HG03108 (cell line): ENCODE data around the gene SKA3.
"Not testable (repeated sequence)": the region's sequence is repeated elsewhere in the genome, so short reads cannot be mapped to it uniquely, and the experiment has no call there.

Experiments
- ATAC-seq: cut with Tn5 transposase; IDR thresholded peaks from one replicate; pipeline ENCODE4 v1.9.1; 2021; ENCODE audit warnings: moderate library complexity; ENCODE audit not compliant: unreplicated experiment

Gene SKA3

GRCh38 chr13:21171420-21171819 lies 4.9 kb downstream of the SKA3 start:
- ATAC-seq = no peak

GRCh38 chr13:21165606-21166005 lies 10.7 kb downstream of the SKA3 start:
- ATAC-seq = not testable (repeated sequence)

- ATAC-seq = no peak
Measured at GRCh38 chr13:21164631-21165030, 11.7 kb downstream of the SKA3 start.

- ATAC-seq = no peak
Measured at GRCh38 chr13:21152251-21152899, 24.0 kb downstream of the SKA3 start.

GRCh38 chr13:21150013-21150412 lies 26.3 kb downstream of the SKA3 start:
- ATAC-seq = no peak

- no peak for ATAC-seq
Measured at GRCh38 chr13:21149568-21149967, 26.8 kb downstream of the SKA3 start.

GRCh38 chr13:21148557-21149258 lies 27.6 kb downstream of the SKA3 start:
- no peak for ATAC-seq

- no peak for ATAC-seq
Measured at GRCh38 chr13:21147827-21148226, 28.5 kb downstream of the SKA3 start.

- no peak for ATAC-seq
Measured at GRCh38 chr13:21142766-21143165, 33.6 kb downstream of the SKA3 start.

GRCh38 chr13:21139374-21139773 lies 37.0 kb downstream of the SKA3 start:
- ATAC-seq = no peak

- ATAC-seq = no peak
Measured at GRCh38 chr13:21138561-21138960, 37.8 kb downstream of the SKA3 start.

GRCh38 chr13:21137696-21138095 lies 38.7 kb downstream of the SKA3 start:
- ATAC-seq = no peak

- ATAC-seq = not testable (repeated sequence)
Measured at GRCh38 chr13:21135833-21136232, 40.5 kb downstream of the SKA3 start.

GRCh38 chr13:21134475-21134874 lies 41.9 kb downstream of the SKA3 start:
- ATAC-seq = no peak

GRCh38 chr13:21133077-21133476 lies 43.3 kb downstream of the SKA3 start:
- ATAC-seq = no peak

- ATAC-seq = no peak
Measured at GRCh38 chr13:21130116-21130515, 46.2 kb downstream of the SKA3 start.

GRCh38 chr13:21124852-21125251 lies 51.5 kb downstream of the SKA3 start:
- no peak for ATAC-seq

GRCh38 chr13:21123956-21124355 lies 52.4 kb downstream of the SKA3 start:
- no peak for ATAC-seq

- no peak for ATAC-seq
Measured at GRCh38 chr13:21121616-21122015, 54.7 kb downstream of the SKA3 start.

- ATAC-seq = no peak
Measured at GRCh38 chr13:21120191-21120590, 56.2 kb downstream of the SKA3 start.

- ATAC-seq = no peak
Measured at GRCh38 chr13:21119526-21119925, 56.8 kb downstream of the SKA3 start.

- ATAC-seq = no peak
Measured at GRCh38 chr13:21118180-21118579, 58.2 kb downstream of the SKA3 start.
